HepG2 (cell line): Measurements from ENCODE around the gene RHOV. TPM values are rescaled to one million over a fixed set of nuclear protein-coding genes. Genes with fewer than 3 reads are reported as not detected.
A peak's percentile ranks its signal among the peaks of the same experiment; 100 is the strongest.

Experiments
- AKNA ChIP-seq: sonication (generic); formaldehyde crosslinking; IDR thresholded peaks from 2 replicates; pipeline ENCODE4 v1.4.0; 2020; ENCODE audit warnings: missing genetic modification reagents, borderline replicate concordance
- ARID3A ChIP-seq: IDR thresholded peaks from 2 replicates; pipeline ENCODE4 v1.6.1; 2012; ENCODE audit warnings: low read depth, low read length, improper control_type of control experiment
- ARID5B ChIP-seq: IDR thresholded peaks from 2 replicates; pipeline ENCODE4 v1.4.0; 2020; ENCODE audit warnings: mild to moderate bottlenecking, missing genetic modification reagents
- CBX2 ChIP-seq, 2 experiments: fragments of 200-600 bp in 1 of 2; sonication (generic); formaldehyde crosslinking in 1 of 2; IDR thresholded peaks; 2 replicates each; pipeline versions ENCODE4 v1.7.0 to v1.8.1; 2018 to 2022; ENCODE audit warnings: low read depth in 2 of 2, low read length in 1 of 2, mild to moderate bottlenecking in 1 of 2, missing genetic modification reagents in 1 of 2
- CCAR2 ChIP-seq: fragments of 200-400 bp; formaldehyde crosslinking; optimal IDR thresholded peaks from 2 replicates; pipeline ENCODE3; 2018; ENCODE audit warnings: low read depth, mild to moderate bottlenecking, low read length, moderate library complexity
- FOXK1 ChIP-seq: sonication (generic); formaldehyde crosslinking; IDR thresholded peaks from 2 replicates; pipeline ENCODE4 v1.4.0; 2020; ENCODE audit warnings: low read depth, missing genetic modification reagents, borderline replicate concordance
- GLI4 ChIP-seq: sonication (generic); formaldehyde crosslinking; IDR thresholded peaks from 2 replicates; pipeline ENCODE4 v1.5.1; 2020; ENCODE audit warnings: missing genetic modification reagents, mild to moderate bottlenecking, moderate library complexity, borderline replicate concordance
- KAT8 ChIP-seq: IDR thresholded peaks from 2 replicates; pipeline ENCODE4 v1.6.1; 2016; ENCODE audit warnings: missing genetic modification reagents, missing compliant biosample characterization
- MAZ ChIP-seq, 2 experiments: sonication (generic) in 1 of 2; formaldehyde crosslinking in 1 of 2; IDR thresholded peaks; 2 replicates each; pipeline versions ENCODE4 v1.5.0 to v1.6.1; 2012 to 2020; ENCODE audit warnings: low read depth in 2 of 2, mild to moderate bottlenecking in 2 of 2, borderline replicate concordance in 1 of 2, improper control_type of control experiment in 1 of 2, low read length in 1 of 2, missing genetic modification reagents in 1 of 2, moderate library complexity in 1 of 2
- NCOR1 ChIP-seq: fragments of 200-600 bp; sonication (generic); IDR thresholded peaks from 2 replicates; pipeline ENCODE4 v1.7.0; 2017; ENCODE audit warnings: antibody characterized with exemption, low read length, borderline replicate concordance
- PHF20 ChIP-seq: sonication (generic); formaldehyde crosslinking; IDR thresholded peaks from 2 replicates; pipeline ENCODE4 v1.5.0; 2020; ENCODE audit warnings: mild to moderate bottlenecking, missing genetic modification reagents
- SOX6 ChIP-seq, 2 experiments: fragments of 450-650 bp in 1 of 2; sonication (generic) in 1 of 2; formaldehyde crosslinking in 1 of 2; IDR thresholded peaks; 2 replicates each; pipeline versions ENCODE4 v1.4.0 to v1.6.1; 2017 to 2020; ENCODE audit warnings: antibody characterized with exemption in 1 of 2, mild to moderate bottlenecking in 1 of 2, missing genetic modification reagents in 1 of 2
- SP140L ChIP-seq: sonication (generic); formaldehyde crosslinking; IDR thresholded peaks from 2 replicates; pipeline ENCODE4 v1.4.0; 2020; ENCODE audit warnings: missing genetic modification reagents, borderline replicate concordance
- ZFP36L2 ChIP-seq: sonication (generic); formaldehyde crosslinking; IDR thresholded peaks from 2 replicates; pipeline ENCODE4 v1.4.0; 2020; ENCODE audit warnings: missing genetic modification reagents
- ZFP62 ChIP-seq: sonication (generic); formaldehyde crosslinking; IDR thresholded peaks from 2 replicates; pipeline ENCODE4 v1.4.0; 2020; ENCODE audit warnings: missing genetic modification reagents
- ZNF670 ChIP-seq: sonication (generic); formaldehyde crosslinking; IDR thresholded peaks from 2 replicates; pipeline ENCODE4 v1.8.0; 2022; ENCODE audit warnings: mild to moderate bottlenecking, missing genetic modification reagents, borderline replicate concordance
- polyA plus RNA-seq, 8 experiments: library from polyadenylated mRNA; depleted of rRNA in 3 of 8; stranded (reverse) in 7 of 8; unstranded in 1 of 8; fragments of >200 nt; fragmentation: Illumina TruSeq in 4 of 8; extraction: Trizol in 4 of 8; gene quantifications; 2 replicates each; pipeline versions ENCODE4 v1.2.1 to v1.2.3, GENCODE V29; 2011 to 2016; ENCODE audit warnings: low read depth in 4 of 8, missing spikeins in 1 of 8, mixed read lengths in 1 of 8; ENCODE audit not compliant: insufficient read depth in 1 of 8
- total RNA-seq, 5 experiments: library from RNA; depleted of rRNA; stranded (reverse); fragments of >200 nt; fragmentation: Illumina TruSeq; extraction: Trizol; gene quantifications; 2 replicates each; pipeline ENCODE4 v1.2.3, GENCODE V29; 2016; ENCODE audit warnings: low read depth in 1 of 5

RHOV gene
- total and polyA plus RNA-seq, 2 of the 13 experiments (the other 11 are each of a cell fraction or from before 2014, with no cell fraction given) = 0.17 to 0.18 TPM

- peak; percentile 48; the same call in 1 of the 2 replicates for TF ChIP-seq ARID5B
- TF ChIP-seq PHF20 (CRISPR knock-in tag) = no peak
- no peak for TF ChIP-seq ARID3A
- no peak for TF ChIP-seq SP140L (CRISPR knock-in tag)
- no peak for TF ChIP-seq AKNA (CRISPR knock-in tag)
- TF ChIP-seq GLI4 (CRISPR knock-in tag) = no peak
- TF ChIP-seq NCOR1 = peak; percentile 40; the same call in 1 of the 2 replicates
- no peak for TF ChIP-seq ZNF670 (CRISPR knock-in tag)
- TF ChIP-seq SOX6 (IDR thresholded peaks at IDR 0.05) = no peak
- TF ChIP-seq SOX6 (CRISPR knock-in tag; IDR thresholded peaks at IDR 0.05) = peak; percentile 44
- TF ChIP-seq ZFP36L2 = no peak
- TF ChIP-seq ZFP62 (CRISPR knock-in tag) = no peak
- no peak for TF ChIP-seq CCAR2
- TF ChIP-seq CBX2 (IDR thresholded peaks at IDR 0.05; ENCODE audit: low read depth, low read length) = no peak
- TF ChIP-seq CBX2 (CRISPR knock-in tag; IDR thresholded peaks at IDR 0.05; ENCODE audit: low read depth) = no peak
- 0 out of 2 replicates have a peak, but pooled peaks have one; percentile 17 for TF ChIP-seq KAT8 (CRISPR knock-in tag)
- TF ChIP-seq MAZ (IDR thresholded peaks at IDR 0.05; ENCODE audit: borderline replicate concordance, low read depth, low read length) = no peak
- TF ChIP-seq MAZ (CRISPR knock-in tag; IDR thresholded peaks at IDR 0.05; ENCODE audit: low read depth) = 0 out of 2 replicates have a peak, but pooled peaks have one; percentile 26
- TF ChIP-seq FOXK1 = no peak
These were observed 23.4 kb downstream of the RHOV start (continued) for GRCh38 chr15:40850576-40851112.
